HEK293 (cell line): ENCODE data around the gene ALG8.

Source experiments
- CTCF ChIA-PET: fragments of 350-600 bp; formaldehyde crosslinking; extraction: SDS; loops from one replicate; lab custom pipeline; 2021; ENCODE audit warnings: antibody characterized with exemption; lab: Yijun Ruan, JAX
- POLR2A ChIA-PET: fragments of 300-600 bp; formaldehyde crosslinking; extraction: SDS; loops from one replicate; lab custom pipeline; 2020; ENCODE audit warnings: antibody characterized with exemption, inconsistent platforms; lab: Yijun Ruan, JAX
- H3K27ac ChIP-seq: fragments of 200-500 bp; sonication (Bioruptor generic); 2 replicates; pipeline ENCODE4 v1.5.1; 2014; ENCODE audit warnings: low read depth, low read length, control low read depth, inconsistent platforms; ENCODE audit errors: extremely low read depth
- H3K36me3 ChIP-seq, 2 experiments: fragments of 200-500 bp in 1 of 2; sonication (Bioruptor generic) in 1 of 2; 1 replicate in 1 of 2; 2 replicates in 1 of 2; pipeline ENCODE4 v1.5.1; 2014 to 2017; ENCODE audit warnings: inconsistent platforms in 2 of 2, low read length in 2 of 2; ENCODE audit not compliant: control insufficient read depth in 2 of 2, insufficient read depth in 1 of 2
- H3K4me1 ChIP-seq: fragments of 200-500 bp; sonication (Bioruptor generic); 2 replicates; pipeline ENCODE4 v1.5.1; 2014; ENCODE audit warnings: mild to moderate bottlenecking, low read length, inconsistent platforms; ENCODE audit not compliant: control insufficient read depth, insufficient read depth
- H3K4me3 ChIP-seq: 2 replicates; pipeline ENCODE4 v1.5.1; 2011; ENCODE audit warnings: low read depth, mild to moderate bottlenecking, control low read depth, low read length, moderate library complexity
- H3K9me3 ChIP-seq: fragments of 200-500 bp; sonication (Bioruptor generic); 2 replicates; pipeline ENCODE4 v1.5.1; 2014; ENCODE audit warnings: low read depth, low read length, inconsistent platforms; ENCODE audit not compliant: control insufficient read depth, insufficient read depth
- IKZF3 ChIP-seq: fragments of 450-650 bp; IDR thresholded peaks from 2 replicates; pipeline ENCODE4 v1.5.0; 2018; ENCODE audit warnings: missing biosample characterization, mild to moderate bottlenecking, missing genetic modification characterization, moderate library complexity
- INSM2 ChIP-seq: fragments of 450-650 bp; formaldehyde crosslinking; IDR thresholded peaks from 2 replicates; pipeline ENCODE4 v1.5.1; 2016; ENCODE audit warnings: missing biosample characterization, missing genetic modification characterization
- KLF7 ChIP-seq: fragments of 450-650 bp; formaldehyde crosslinking; IDR thresholded peaks from 2 replicates; pipeline ENCODE4 v1.5.1; 2016; ENCODE audit warnings: missing biosample characterization, missing genetic modification characterization, borderline replicate concordance
- KLF8 ChIP-seq: fragments of 450-650 bp; formaldehyde crosslinking; IDR thresholded peaks from 2 replicates; pipeline ENCODE4 v1.5.1; 2016; ENCODE audit warnings: missing biosample characterization, missing genetic modification characterization
- REPIN1 ChIP-seq: fragments of 450-650 bp; formaldehyde crosslinking; IDR thresholded peaks from 2 replicates; pipeline ENCODE4 v1.5.1; 2017; ENCODE audit warnings: missing biosample characterization, missing genetic modification characterization, low read depth
- SP3 ChIP-seq: fragments of 450-650 bp; formaldehyde crosslinking; IDR thresholded peaks from 2 replicates; pipeline ENCODE4 v1.5.1; 2016; ENCODE audit warnings: missing biosample characterization, missing genetic modification characterization
- TRIM28 ChIP-seq: IDR thresholded peaks from 2 replicates; pipeline ENCODE4 v1.6.1; 2011; ENCODE audit warnings: low read length, control low read depth, borderline replicate concordance
- WT1 ChIP-seq: fragments of 450-650 bp; formaldehyde crosslinking; IDR thresholded peaks from 2 replicates; pipeline ENCODE4 v1.5.1; 2016; ENCODE audit warnings: missing biosample characterization, missing genetic modification characterization
- ZBTB48 ChIP-seq: fragments of 450-650 bp; formaldehyde crosslinking; IDR thresholded peaks from 2 replicates; pipeline ENCODE4 v1.5.1; 2016; ENCODE audit warnings: missing biosample characterization, missing genetic modification characterization
- ZNF16 ChIP-seq: fragments of 450-650 bp; formaldehyde crosslinking; IDR thresholded peaks from 2 replicates; pipeline ENCODE4 v1.5.1; 2016; ENCODE audit warnings: low read depth, missing biosample characterization, missing genetic modification characterization
- ZNF335 ChIP-seq: fragments of 450-650 bp; formaldehyde crosslinking; conservative IDR thresholded peaks from 2 replicates; pipeline ENCODE4 v1.5.1; 2016; ENCODE audit warnings: missing biosample characterization, missing genetic modification characterization
- ZNF391 ChIP-seq: fragments of 450-650 bp; formaldehyde crosslinking; IDR thresholded peaks from 2 replicates; pipeline ENCODE4 v1.5.1; 2016; ENCODE audit warnings: low read depth, missing biosample characterization, missing genetic modification characterization, borderline replicate concordance
- ZNF426 ChIP-seq: fragments of 450-650 bp; formaldehyde crosslinking; IDR thresholded peaks from 2 replicates; pipeline ENCODE4 v1.5.1; 2017; ENCODE audit warnings: missing biosample characterization, missing genetic modification characterization, mild to moderate bottlenecking, inconsistent platforms, moderate library complexity
- ZNF510 ChIP-seq: fragments of 450-650 bp; formaldehyde crosslinking; IDR thresholded peaks from 2 replicates; pipeline ENCODE4 v1.5.1; 2018; ENCODE audit warnings: mild to moderate bottlenecking, missing genetic modification characterization, missing biosample characterization; ENCODE audit not compliant: insufficient replicate concordance
- ZNF548 ChIP-seq: fragments of 450-650 bp; formaldehyde crosslinking; IDR thresholded peaks from 2 replicates; pipeline ENCODE4 v1.5.1; 2016; ENCODE audit warnings: missing biosample characterization, missing genetic modification characterization
- ZNF596 ChIP-seq: fragments of 450-650 bp; IDR thresholded peaks from 2 replicates; pipeline ENCODE4 v1.5.0; 2018; ENCODE audit warnings: missing biosample characterization, mild to moderate bottlenecking, missing genetic modification characterization, moderate library complexity
- ZNF621 ChIP-seq: fragments of 450-650 bp; formaldehyde crosslinking; IDR thresholded peaks from 2 replicates; pipeline ENCODE4 v1.5.1; 2017; ENCODE audit warnings: missing biosample characterization, missing genetic modification characterization
- ZNF629 ChIP-seq: fragments of 450-650 bp; formaldehyde crosslinking; IDR thresholded peaks from 2 replicates; pipeline ENCODE4 v1.5.1; 2017; ENCODE audit warnings: missing biosample characterization, missing genetic modification characterization
- ZNF707 ChIP-seq: fragments of 450-650 bp; formaldehyde crosslinking; IDR thresholded peaks from 2 replicates; pipeline ENCODE4 v1.5.1; 2016; ENCODE audit warnings: missing biosample characterization, missing genetic modification characterization
- ZSCAN30 ChIP-seq: fragments of 450-650 bp; IDR thresholded peaks from 2 replicates; pipeline ENCODE4 v1.5.1; 2018; ENCODE audit warnings: missing biosample characterization, mild to moderate bottlenecking, missing genetic modification characterization, moderate library complexity
- TF ChIP-seq, protein P1 (sequence below): fragments of 450-650 bp; formaldehyde crosslinking; IDR thresholded peaks from 2 replicates; pipeline ENCODE4 v1.5.1; 2017; ENCODE audit warnings: missing biosample characterization, missing genetic modification characterization

The ALG8 gene

GRCh38 chr11:78161962-78162371, 22.5 kb upstream of the ALG8 start (continued):
- TF ChIP-seq ZNF16 (tag by site-specific recombination), result no peak

DNA sequence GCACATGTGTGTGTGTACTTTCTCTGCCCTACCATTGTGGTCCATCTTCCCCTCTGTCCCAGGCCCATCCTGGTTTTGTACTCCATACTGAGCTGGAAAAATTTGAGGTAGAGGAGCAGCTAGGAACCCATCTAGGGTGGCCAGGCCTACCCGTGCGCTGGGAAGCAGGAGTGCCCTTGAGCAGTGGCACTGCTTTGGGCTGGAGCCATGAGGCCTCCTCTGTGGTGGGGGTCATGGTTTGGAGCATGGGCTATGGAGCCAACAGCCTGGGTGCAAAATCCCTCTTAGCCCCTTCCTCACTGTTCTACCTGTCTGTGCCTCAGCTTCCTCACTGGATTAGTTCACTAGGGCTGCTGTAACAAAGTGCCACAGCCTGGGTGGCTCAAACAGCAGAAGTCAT, 21.9 kb upstream of the ALG8 start:
- Histone ChIP-seq H3K27ac (no peak overlapping the region), H3K9me3 (no peaks in the 10 kb centered on the region), H3K4me1 (no peaks in the 10 kb centered on the region), H3K36me3 (no peaks in the 10 kb centered on the region), H3K4me3 (no peak overlapping the region)
- TF ChIP-seq ZNF548 (tag by site-specific recombination), result no peak
- TF ChIP-seq ZNF335 (tag by site-specific recombination), result no peak
- TF ChIP-seq TRIM28, result no peak
- no peak for TF ChIP-seq IKZF3 (tag by site-specific recombination)
- no peak for TF ChIP-seq KLF7 (tag by site-specific recombination)
- no peak for TF ChIP-seq ZNF621
- TF ChIP-seq ZNF629, result no peak
- no peak for TF ChIP-seq ZNF510 (tag by site-specific recombination)
- TF ChIP-seq WT1 (tag by site-specific recombination), result no peak
- no peak for TF ChIP-seq ZNF426 (tag by site-specific recombination)
- TF ChIP-seq, protein P1, sequence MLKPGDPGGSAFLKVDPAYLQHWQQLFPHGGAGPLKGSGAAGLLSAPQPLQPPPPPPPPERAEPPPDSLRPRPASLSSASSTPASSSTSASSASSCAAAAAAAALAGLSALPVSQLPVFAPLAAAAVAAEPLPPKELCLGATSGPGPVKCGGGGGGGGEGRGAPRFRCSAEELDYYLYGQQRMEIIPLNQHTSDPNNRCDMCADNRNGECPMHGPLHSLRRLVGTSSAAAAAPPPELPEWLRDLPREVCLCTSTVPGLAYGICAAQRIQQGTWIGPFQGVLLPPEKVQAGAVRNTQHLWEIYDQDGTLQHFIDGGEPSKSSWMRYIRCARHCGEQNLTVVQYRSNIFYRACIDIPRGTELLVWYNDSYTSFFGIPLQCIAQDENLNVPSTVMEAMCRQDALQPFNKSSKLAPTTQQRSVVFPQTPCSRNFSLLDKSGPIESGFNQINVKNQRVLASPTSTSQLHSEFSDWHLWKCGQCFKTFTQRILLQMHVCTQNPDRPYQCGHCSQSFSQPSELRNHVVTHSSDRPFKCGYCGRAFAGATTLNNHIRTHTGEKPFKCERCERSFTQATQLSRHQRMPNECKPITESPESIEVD, result no peak
- no peak for TF ChIP-seq ZSCAN30 (tag by site-specific recombination)
- TF ChIP-seq KLF8 (tag by site-specific recombination), result no peak
- no peak for TF ChIP-seq ZBTB48 (tag by site-specific recombination)
- no peak for TF ChIP-seq SP3
- no peak for TF ChIP-seq REPIN1 (tag by site-specific recombination)
- ChIA-PET POLR2A (no interaction called here), CTCF (interaction anchor here (0.7 to 1.1 kb wide), 2 partner anchors 70 to 259 kb away, joined by 3 read pairs; no protein-coding TSS in a partner anchor)

- ChIA-PET POLR2A (no interaction called here), CTCF (no interaction called here)
- TF ChIP-seq ZNF391, result no peak
- no peak for TF ChIP-seq ZNF707 (tag by site-specific recombination)
- TF ChIP-seq INSM2 (tag by site-specific recombination), result no peak
- TF ChIP-seq ZNF596 (tag by site-specific recombination), result no peak
- Histone ChIP-seq H3K4me1 (no peaks in the 10 kb centered on the region), H3K9me3 (no peaks in the 10 kb centered on the region), H3K36me3 (no peaks in the 10 kb centered on the region), H3K27ac (no peak overlapping the region), H3K4me3 (no peak overlapping the region)
These were observed 21.1 kb upstream of the ALG8 start for GRCh38 chr11:78160557-78160956.
